ENCODE results near the gene SMIM26.

DNA sequence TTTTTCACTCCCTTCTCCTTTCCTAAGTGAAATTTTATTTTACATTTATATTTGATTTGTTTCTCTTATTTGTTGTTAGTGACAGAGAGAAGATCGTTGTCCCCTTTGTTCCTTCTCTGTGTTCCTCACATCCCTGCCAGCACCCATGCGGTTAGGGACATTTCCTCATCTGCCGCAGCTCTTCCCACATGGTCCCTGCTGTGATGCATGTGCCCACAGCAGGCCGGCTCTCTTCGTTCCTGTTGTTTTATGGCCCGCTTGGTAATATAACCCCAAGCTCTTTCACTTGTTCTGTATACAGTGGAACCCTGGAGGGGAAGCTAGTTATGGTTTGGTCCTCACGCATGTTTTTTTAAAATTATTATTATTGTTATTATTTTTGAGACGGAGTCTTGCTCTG lies 44.3 kb downstream of the SMIM26 start:
- TF ChIP-seq, protein P1, sequence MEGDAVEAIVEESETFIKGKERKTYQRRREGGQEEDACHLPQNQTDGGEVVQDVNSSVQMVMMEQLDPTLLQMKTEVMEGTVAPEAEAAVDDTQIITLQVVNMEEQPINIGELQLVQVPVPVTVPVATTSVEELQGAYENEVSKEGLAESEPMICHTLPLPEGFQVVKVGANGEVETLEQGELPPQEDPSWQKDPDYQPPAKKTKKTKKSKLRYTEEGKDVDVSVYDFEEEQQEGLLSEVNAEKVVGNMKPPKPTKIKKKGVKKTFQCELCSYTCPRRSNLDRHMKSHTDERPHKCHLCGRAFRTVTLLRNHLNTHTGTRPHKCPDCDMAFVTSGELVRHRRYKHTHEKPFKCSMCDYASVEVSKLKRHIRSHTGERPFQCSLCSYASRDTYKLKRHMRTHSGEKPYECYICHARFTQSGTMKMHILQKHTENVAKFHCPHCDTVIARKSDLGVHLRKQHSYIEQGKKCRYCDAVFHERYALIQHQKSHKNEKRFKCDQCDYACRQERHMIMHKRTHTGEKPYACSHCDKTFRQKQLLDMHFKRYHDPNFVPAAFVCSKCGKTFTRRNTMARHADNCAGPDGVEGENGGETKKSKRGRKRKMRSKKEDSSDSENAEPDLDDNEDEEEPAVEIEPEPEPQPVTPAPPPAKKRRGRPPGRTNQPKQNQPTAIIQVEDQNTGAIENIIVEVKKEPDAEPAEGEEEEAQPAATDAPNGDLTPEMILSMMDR (IDR thresholded peaks at IDR 0.05; ENCODE audit: low read length), result no peak
- no peak for TF ChIP-seq EZH2 (IDR thresholded peaks at IDR 0.05; ENCODE audit: borderline replicate concordance, low read length)
